Measurements from ENCODE around the gene CFP.

GRCh38 chrX:47573341-47574075 is 56.2 kb downstream of the CFP start:
- TF ChIP-seq CTCF (IDR thresholded peaks at IDR 0.05; ENCODE audit: poor library complexity) (no peak), EZH2 (IDR thresholded peaks at IDR 0.05; ENCODE audit: borderline replicate concordance) (no peak), EZH2phosphoT487 (IDR thresholded peaks at IDR 0.05; ENCODE audit: low read depth, severe bottlenecking, unreplicated experiment) (no peak)

Measured in hepatocyte (in vitro differentiated cells).